Fibroblast of lung (primary cell): ENCODE results near the gene OR2A12. TPM values are rescaled to one million over a fixed set of nuclear protein-coding genes. Genes with fewer than 3 reads are reported as not detected.

ENCODE experiments used
- DNase-seq, 2 donors: peaks; one replicate each; pipeline versions ENCODE4 v3.0.0 to v3.0.0-alpha.2; 2010; ENCODE audit warnings: low read depth in 2 of 2
- H2AFZ ChIP-seq: 2 replicates; pipeline ENCODE4 v1.5.1; 2012; ENCODE audit warnings: low read length, control low read depth, inconsistent platforms
- H3K27ac ChIP-seq: 2 replicates; pipeline ENCODE4 v1.5.1; 2011; ENCODE audit warnings: low read length, control low read depth; ENCODE audit not compliant: insufficient read depth
- H3K27me3 ChIP-seq: 2 replicates; pipeline ENCODE4 v1.5.1; 2011; ENCODE audit warnings: mild to moderate bottlenecking, low read length; ENCODE audit not compliant: control insufficient read depth, insufficient read depth
- H3K36me3 ChIP-seq: 2 replicates; pipeline ENCODE4 v1.5.1; 2011; ENCODE audit warnings: low read length; ENCODE audit not compliant: control insufficient read depth, insufficient read depth
- H3K4me1 ChIP-seq: 2 replicates; pipeline ENCODE4 v1.5.1; 2011; ENCODE audit warnings: low read length; ENCODE audit not compliant: control insufficient read depth, insufficient read depth; ENCODE audit errors: extremely low read depth
- H3K4me2 ChIP-seq: 2 replicates; pipeline ENCODE4 v1.5.1; 2011; ENCODE audit warnings: low read length, control low read depth; ENCODE audit not compliant: insufficient read depth; ENCODE audit errors: extremely low read depth
- H3K4me3 ChIP-seq, 4 experiments: fragments of 200-600 bp in 1 of 4; sonication (generic) in 1 of 4; replicated peaks in 1 of 4; 2 replicates each; pipeline ENCODE4 v1.5.1; 2011 to 2016; ENCODE audit warnings: low read length in 4 of 4, low read depth in 3 of 4, mild to moderate bottlenecking in 3 of 4, control low read depth in 2 of 4, inconsistent platforms in 1 of 4, mixed read lengths in 1 of 4; ENCODE audit not compliant: insufficient read depth in 1 of 4; ENCODE audit errors: control extremely low read depth in 1 of 4
- H3K79me2 ChIP-seq: 2 replicates; pipeline ENCODE4 v1.5.1; 2012; ENCODE audit warnings: mild to moderate bottlenecking, low read length, inconsistent platforms; ENCODE audit not compliant: control insufficient read depth, insufficient read depth
- H3K9ac ChIP-seq: 2 replicates; pipeline ENCODE4 v1.5.1; 2011; ENCODE audit warnings: mild to moderate bottlenecking, low read length, control low read depth; ENCODE audit not compliant: insufficient read depth
- H3K9me3 ChIP-seq: 2 replicates; pipeline ENCODE4 v1.5.1; 2012; ENCODE audit warnings: low read depth, low read length; ENCODE audit not compliant: control insufficient read depth, insufficient read depth
- H4K20me1 ChIP-seq: 2 replicates; pipeline ENCODE4 v1.5.1; 2011; ENCODE audit warnings: low read length; ENCODE audit not compliant: control insufficient read depth, insufficient read depth; ENCODE audit errors: extremely low read depth
- CTCF ChIP-seq, 2 donors: IDR thresholded peaks in 1 of 2; conservative IDR thresholded peaks in 1 of 2; 1 replicate in 1 of 2; 2 replicates in 1 of 2; pipeline ENCODE4 v1.5.1; 2011 to 2012; ENCODE audit warnings: low read length in 2 of 2, control low read depth in 1 of 2, inconsistent platforms in 1 of 2, low read depth in 1 of 2, mild to moderate bottlenecking in 1 of 2
- EZH2 ChIP-seq: IDR thresholded peaks from 2 replicates; pipeline ENCODE4 v1.5.1; 2012; ENCODE audit warnings: low read length, control low read depth, mild to moderate bottlenecking; ENCODE audit errors: missing control alignments
- polyA plus RNA-seq, 2 donors: library from polyadenylated mRNA; depleted of rRNA in 1 of 2; stranded (reverse) in 1 of 2; unstranded in 1 of 2; fragments of >200 nt; gene quantifications; 2 replicates each; pipeline ENCODE4 v1.2.1, GENCODE V29; 2011 to 2012; ENCODE audit warnings: missing spikeins in 1 of 2
- total RNA-seq: library from RNA; depleted of rRNA; stranded (reverse); fragments of >200 nt; gene quantifications from 2 replicates; pipeline ENCODE4 v1.2.1, GENCODE V29; 2014

Gene OR2A12
- total and polyA plus RNA-seq, 2 donors (not counting 1 experiment from before 2014, with no cell fraction given): not detected

GRCh38 chr7:144038887-144039286, 47.2 kb upstream of the OR2A12 start:
- Histone ChIP-seq H2AFZ (no peak overlapping the region), H3K27me3 (no peaks in the 10 kb centered on the region), H3K79me2 (no peaks in the 10 kb centered on the region), H3K27ac (no peak overlapping the region), H3K9me3 (no peaks in the 10 kb centered on the region), H3K36me3 (no peaks in the 10 kb centered on the region), H4K20me1 (no peaks in the 10 kb centered on the region), H3K4me2 (no peak overlapping the region), H3K9ac (no peak overlapping the region), H3K4me3 (no peak overlapping the region), H3K4me1 (no peaks in the 10 kb centered on the region)
- no peak for DNase-seq
- no peak for TF ChIP-seq EZH2
- no peak for TF ChIP-seq CTCF (conservative IDR thresholded peaks at IDR 0.05 in 1 of 2, IDR thresholded peaks at IDR 0.05 in 1 of 2; ENCODE audit: low read depth in 1 of 2, low read length in 2 of 2)

- H3K9ac ChIP-seq: no peak within 1 kb of the TSS
- no peaks in the 10 kb centered on the region for H3K4me1 ChIP-seq
- no peak within 1 kb of the TSS for H2AFZ ChIP-seq
- H4K20me1 ChIP-seq: no peaks in the 10 kb centered on the region
- no peak within 1 kb of the TSS for H3K27ac ChIP-seq
- no peaks in the 10 kb centered on the region for H3K79me2 ChIP-seq
- H3K4me3 ChIP-seq: no peak within 1 kb of the TSS
- no peaks in the 10 kb centered on the region for H3K27me3 ChIP-seq
- no peaks in the 10 kb centered on the region for H3K9me3 ChIP-seq
- H3K4me2 ChIP-seq: no peak within 1 kb of the TSS
- DNase-seq: no peak
- H3K36me3 ChIP-seq: no peaks in the 10 kb centered on the region
- no peak for TF ChIP-seq EZH2
- TF ChIP-seq CTCF (conservative IDR thresholded peaks at IDR 0.05 in 1 of 2, IDR thresholded peaks at IDR 0.05 in 1 of 2; ENCODE audit: low read depth in 1 of 2, low read length in 2 of 2): no peak
These were observed 37.4 kb upstream of the OR2A12 start, which contains the start of gene OR2A5 for GRCh38 chr7:144048648-144049047. Gene OR2A5, plus strand, starts transcription at chr7:144048948. Its CDS starts 1,454 bp downstream, at chr7:144050402.

- H3K27me3 ChIP-seq: no peaks in the 10 kb centered on the region
- no peak overlapping the region for H2AFZ ChIP-seq
- no peaks in the 10 kb centered on the region for H3K9me3 ChIP-seq
- no peak for DNase-seq
- H3K79me2 ChIP-seq: no peaks in the 10 kb centered on the region
- H3K27ac ChIP-seq: no peak overlapping the region
- no peaks in the 10 kb centered on the region for H3K4me1 ChIP-seq
- TF ChIP-seq EZH2: no peak
- TF ChIP-seq CTCF (conservative IDR thresholded peaks at IDR 0.05 in 1 of 2, IDR thresholded peaks at IDR 0.05 in 1 of 2; ENCODE audit: low read depth in 1 of 2, low read length in 2 of 2): no peak
- H3K9ac ChIP-seq: no peak overlapping the region
- H3K36me3 ChIP-seq: no peaks in the 10 kb centered on the region
- no peak overlapping the region for H3K4me2 ChIP-seq
- H4K20me1 ChIP-seq: no peaks in the 10 kb centered on the region
- H3K4me3 ChIP-seq: no peak overlapping the region
These were observed 36.6 kb upstream of the OR2A12 start for GRCh38 chr7:144049491-144049890.
